Mucosa of descending colon (tissue), 3 donors: ENCODE results near the gene DLG2. TPM values are rescaled to one million over a fixed set of nuclear protein-coding genes. Genes with fewer than 3 reads are reported as not detected.

ENCODE experiments used
- ATAC-seq: fragments of 200-7000 bp; cut with Tn5 transposase; one replicate; pipeline ENCODE4 v1.9.1; 2020; ENCODE audit warnings: mild to moderate bottlenecking, moderate library complexity
- DNase-seq, 3 donors: peaks; one replicate each; pipeline ENCODE4 v3.0.0-alpha.2; 2020
- H3K36me3 ChIP-seq: fragments of 200-600 bp; one replicate; pipeline ENCODE4 v1.8.0; 2021; ENCODE audit warnings: low read depth, mild to moderate bottlenecking
- H3K4me1 ChIP-seq: fragments of 200-600 bp; one replicate; pipeline ENCODE4 v1.8.0; 2021; ENCODE audit warnings: low read depth, mild to moderate bottlenecking
- H3K4me3 ChIP-seq: fragments of 200-600 bp; one replicate; pipeline ENCODE4 v1.8.0; 2021; ENCODE audit warnings: mild to moderate bottlenecking
- H3K9me3 ChIP-seq: fragments of 200-600 bp; one replicate; pipeline ENCODE4 v1.8.0; 2021; ENCODE audit warnings: mild to moderate bottlenecking
- CTCF ChIP-seq: fragments of 200-600 bp; IDR thresholded peaks from one replicate; pipeline ENCODE4 v1.8.0; 2022; ENCODE audit warnings: antibody characterized with exemption, mild to moderate bottlenecking
- intact Hi-C, 2 donors: fragments of 100-400 bp; cut with DNase I in 1 of 2; cut with micrococcal nuclease in 1 of 2; formaldehyde crosslinking; loops; one replicate each; pipeline versions ENCODE4 v1.11.0 to v1.11.1; 2022; cut with DNase I, micrococcal nuclease
- total RNA-seq, 3 donors: library from RNA; stranded (reverse); fragmentation: NEBNext Ultra II Directional in 2 of 3; extraction: Animal tissue kit (Norgen Biotek cat#: 25700) in 2 of 3; gene quantifications; one replicate each; pipeline versions ENCODE4 v1.2.1 to v1.2.4, GENCODE V29; 2021 to 2023
- donor health status: DM: no; HTN: no; CAD: no; lungs with moderate emphysema.
- donor health status: DM: no; HTN: no; CAD: no.
- donor health status: DM: no; HTN: yes; CAD: no.

Gene DLG2
- total RNA-seq, 3 donors from 2014 or later = 2.1 to 11.1 (median 2.4) TPM

DNA sequence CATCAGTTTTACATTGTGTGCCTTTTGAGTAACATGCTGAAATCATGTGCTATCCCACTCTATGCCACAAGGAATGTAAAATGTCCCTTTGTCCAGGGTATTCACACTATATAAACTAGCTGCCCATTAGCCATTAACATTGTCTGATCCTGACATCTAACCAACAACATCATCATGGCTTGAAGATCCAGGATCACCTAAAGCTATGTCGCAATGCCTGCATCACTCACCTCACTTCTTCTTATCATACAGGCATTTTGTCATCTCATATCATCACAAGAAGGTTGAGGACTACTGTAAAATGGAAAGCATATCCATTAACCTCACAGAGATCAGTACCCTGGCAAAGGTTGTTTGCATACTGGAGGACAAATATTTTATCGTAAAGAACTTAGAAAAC lies 742.3 kb downstream of the DLG2 start:
- intact Hi-C loops = no loop called here
- Histone ChIP-seq H3K36me3 (no peaks in the 10 kb centered on the region), H3K9me3 (no peaks in the 10 kb centered on the region), H3K4me3 (no peak overlapping the region), H3K4me1 (no peaks in the 10 kb centered on the region)
- no peak for ATAC-seq
- DNase-seq = no peak
- TF ChIP-seq CTCF = no peak

DNA sequence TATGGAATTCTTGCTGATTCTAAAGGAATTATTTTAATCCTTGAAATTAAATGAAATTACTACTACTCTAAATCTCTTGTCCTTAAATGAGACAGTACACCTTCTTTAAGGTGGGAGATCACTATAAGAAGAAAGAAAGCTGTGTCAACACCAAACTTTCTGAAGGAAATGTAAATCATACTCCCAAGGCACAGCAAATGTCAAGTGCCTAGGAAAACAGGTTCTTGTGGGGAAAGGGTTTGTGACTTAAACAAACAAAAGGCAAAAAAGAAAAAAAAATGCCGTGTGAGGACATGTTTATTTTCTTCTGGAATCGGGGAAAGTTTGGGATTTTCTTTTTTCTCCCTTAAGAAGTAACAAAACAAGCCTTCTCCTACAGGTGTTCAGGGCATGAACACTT lies 745.1 kb downstream of the DLG2 start:
- DNase-seq = no peak
- Histone ChIP-seq H3K4me1 (no peaks in the 10 kb centered on the region), H3K9me3 (no peaks in the 10 kb centered on the region), H3K36me3 (no peaks in the 10 kb centered on the region), H3K4me3 (no peak overlapping the region)
- ATAC-seq = no peak
- TF ChIP-seq CTCF = no peak
- intact Hi-C loops = no loop called here

DNA sequence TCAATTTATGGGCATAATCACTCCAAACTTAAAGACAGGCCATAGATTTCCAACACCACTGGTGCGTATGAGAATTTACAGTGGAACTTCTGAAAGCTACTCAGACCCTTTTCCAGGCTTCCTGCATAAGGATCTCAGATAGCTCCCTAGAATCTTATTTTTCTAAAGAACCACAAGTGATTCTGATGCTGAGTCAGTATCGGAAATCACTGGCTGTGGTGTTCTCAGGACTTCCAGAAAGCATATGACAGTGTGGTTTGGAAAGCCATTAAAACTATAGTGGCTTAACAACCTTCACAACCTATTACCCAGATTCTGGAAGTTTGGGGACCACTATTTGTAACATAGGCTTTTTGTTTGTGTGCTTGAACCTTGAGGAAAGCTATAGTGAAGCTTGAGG lies 756.0 kb downstream of the DLG2 start:
- Histone ChIP-seq H3K4me1 (no peaks in the 10 kb centered on the region), H3K36me3 (no peaks in the 10 kb centered on the region), H3K4me3 (no peak overlapping the region), H3K9me3 (no peaks in the 10 kb centered on the region)
- no peak for DNase-seq
- no peak for ATAC-seq
- intact Hi-C loops = no loop called here
- TF ChIP-seq CTCF = no peak

DNA sequence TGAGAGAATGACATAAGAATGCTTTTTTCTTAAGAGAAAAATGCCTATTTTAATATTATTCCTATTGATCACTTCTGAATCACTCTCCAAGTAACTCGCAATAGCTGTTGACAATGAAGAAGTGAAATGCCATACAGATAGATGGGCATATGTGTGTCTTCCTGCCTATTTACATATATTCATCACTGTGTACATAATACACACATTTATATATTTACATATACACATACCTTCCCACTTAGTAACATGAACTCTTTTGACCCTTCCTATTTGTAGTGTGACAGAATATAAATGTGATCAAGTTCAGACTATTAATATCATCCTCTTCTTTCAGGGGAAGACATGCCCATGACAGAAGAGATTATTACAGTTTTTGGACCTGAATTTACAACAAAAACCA lies 756.7 kb downstream of the DLG2 start:
- intact Hi-C loops = no loop called here
- DNase-seq (no peak), ATAC-seq (no peak)
- TF ChIP-seq CTCF = no peak
- no peaks in the 10 kb centered on the region for H3K4me1 ChIP-seq
- H3K36me3 ChIP-seq = no peaks in the 10 kb centered on the region
- H3K9me3 ChIP-seq = no peaks in the 10 kb centered on the region
- H3K4me3 ChIP-seq = no peak overlapping the region

DNA sequence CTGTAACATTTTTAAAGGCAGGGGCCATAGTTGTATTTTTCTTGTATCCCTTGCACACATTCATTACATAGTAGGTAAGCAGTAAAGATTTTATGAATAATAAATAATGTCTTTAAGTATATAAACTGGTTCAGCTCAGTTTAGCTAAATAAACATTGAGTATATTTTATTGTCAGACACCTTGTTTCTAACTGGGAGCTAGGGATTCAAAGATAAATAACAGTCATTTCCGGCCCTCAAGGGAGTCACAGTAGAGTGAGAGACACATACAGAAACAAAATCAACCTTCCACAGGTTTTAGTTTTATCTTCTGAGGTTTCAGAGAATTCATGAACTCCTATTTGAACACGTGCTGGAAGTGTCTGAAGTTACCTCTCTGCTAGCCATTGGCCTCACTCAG lies 760.2 kb downstream of the DLG2 start:
- peak; percentile 47 for ATAC-seq
- intact Hi-C loops = no loop called here
- Histone ChIP-seq H3K4me1 (no peaks in the 10 kb centered on the region), H3K36me3 (no peaks in the 10 kb centered on the region), H3K9me3 (no peaks in the 10 kb centered on the region), H3K4me3 (no peak overlapping the region)
- no peak for DNase-seq
- TF ChIP-seq CTCF = no peak

GRCh38 chr11:84865791-84866535 lies 761.2 kb downstream of the DLG2 start:
- TF ChIP-seq CTCF = no peak
- Histone ChIP-seq H3K36me3 (no peaks in the 10 kb centered on the region), H3K9me3 (no peaks in the 10 kb centered on the region), H3K4me1 (no peaks in the 10 kb centered on the region), H3K4me3 (no peak overlapping the region)
- intact Hi-C loops = no loop called here
- ATAC-seq = no peak
- DNase-seq = no peak
